Mammary epithelial cell (primary cell): ENCODE data around the gene CDH6.

Source experiments
- EZH2 ChIP-seq: IDR thresholded peaks from 2 replicates; pipeline ENCODE4 v1.6.1; 2012; ENCODE audit warnings: low read length, inconsistent platforms, borderline replicate concordance
- TF ChIP-seq, protein P1 (sequence below), 2 donors: IDR thresholded peaks in 1 of 2; conservative IDR thresholded peaks in 1 of 2; 2 replicates each; pipeline ENCODE4 v1.5.1; 2011 to 2012; ENCODE audit warnings: inconsistent platforms in 2 of 2, low read length in 2 of 2, mild to moderate bottlenecking in 2 of 2, control low read depth in 1 of 2, low read depth in 1 of 2; ENCODE audit not compliant: insufficient read depth in 1 of 2; ENCODE audit errors: extremely low read depth in 1 of 2

GRCh38 chr5:31153521-31153920 is 40.0 kb upstream of the CDH6 start:
- TF ChIP-seq, protein P1, sequence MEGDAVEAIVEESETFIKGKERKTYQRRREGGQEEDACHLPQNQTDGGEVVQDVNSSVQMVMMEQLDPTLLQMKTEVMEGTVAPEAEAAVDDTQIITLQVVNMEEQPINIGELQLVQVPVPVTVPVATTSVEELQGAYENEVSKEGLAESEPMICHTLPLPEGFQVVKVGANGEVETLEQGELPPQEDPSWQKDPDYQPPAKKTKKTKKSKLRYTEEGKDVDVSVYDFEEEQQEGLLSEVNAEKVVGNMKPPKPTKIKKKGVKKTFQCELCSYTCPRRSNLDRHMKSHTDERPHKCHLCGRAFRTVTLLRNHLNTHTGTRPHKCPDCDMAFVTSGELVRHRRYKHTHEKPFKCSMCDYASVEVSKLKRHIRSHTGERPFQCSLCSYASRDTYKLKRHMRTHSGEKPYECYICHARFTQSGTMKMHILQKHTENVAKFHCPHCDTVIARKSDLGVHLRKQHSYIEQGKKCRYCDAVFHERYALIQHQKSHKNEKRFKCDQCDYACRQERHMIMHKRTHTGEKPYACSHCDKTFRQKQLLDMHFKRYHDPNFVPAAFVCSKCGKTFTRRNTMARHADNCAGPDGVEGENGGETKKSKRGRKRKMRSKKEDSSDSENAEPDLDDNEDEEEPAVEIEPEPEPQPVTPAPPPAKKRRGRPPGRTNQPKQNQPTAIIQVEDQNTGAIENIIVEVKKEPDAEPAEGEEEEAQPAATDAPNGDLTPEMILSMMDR (conservative IDR thresholded peaks at IDR 0.05 in 1 of 2, IDR thresholded peaks at IDR 0.05 in 1 of 2; ENCODE audit: extremely low read depth in 1 of 2, insufficient read depth in 1 of 2, low read depth in 1 of 2, low read length in 2 of 2), result no peak
- no peak for TF ChIP-seq EZH2
